Fibroblast of lung (primary cell): ENCODE data around the gene CCDC183.

ENCODE experiments used
- EZH2 ChIP-seq: IDR thresholded peaks from 2 replicates; pipeline ENCODE4 v1.5.1; 2012; ENCODE audit warnings: low read length, control low read depth, mild to moderate bottlenecking; ENCODE audit errors: missing control alignments
- TF ChIP-seq, protein P1 (sequence below), 2 donors: IDR thresholded peaks in 1 of 2; conservative IDR thresholded peaks in 1 of 2; 1 replicate in 1 of 2; 2 replicates in 1 of 2; pipeline ENCODE4 v1.5.1; 2011 to 2012; ENCODE audit warnings: low read length in 2 of 2, control low read depth in 1 of 2, inconsistent platforms in 1 of 2, low read depth in 1 of 2, mild to moderate bottlenecking in 1 of 2

DNA sequence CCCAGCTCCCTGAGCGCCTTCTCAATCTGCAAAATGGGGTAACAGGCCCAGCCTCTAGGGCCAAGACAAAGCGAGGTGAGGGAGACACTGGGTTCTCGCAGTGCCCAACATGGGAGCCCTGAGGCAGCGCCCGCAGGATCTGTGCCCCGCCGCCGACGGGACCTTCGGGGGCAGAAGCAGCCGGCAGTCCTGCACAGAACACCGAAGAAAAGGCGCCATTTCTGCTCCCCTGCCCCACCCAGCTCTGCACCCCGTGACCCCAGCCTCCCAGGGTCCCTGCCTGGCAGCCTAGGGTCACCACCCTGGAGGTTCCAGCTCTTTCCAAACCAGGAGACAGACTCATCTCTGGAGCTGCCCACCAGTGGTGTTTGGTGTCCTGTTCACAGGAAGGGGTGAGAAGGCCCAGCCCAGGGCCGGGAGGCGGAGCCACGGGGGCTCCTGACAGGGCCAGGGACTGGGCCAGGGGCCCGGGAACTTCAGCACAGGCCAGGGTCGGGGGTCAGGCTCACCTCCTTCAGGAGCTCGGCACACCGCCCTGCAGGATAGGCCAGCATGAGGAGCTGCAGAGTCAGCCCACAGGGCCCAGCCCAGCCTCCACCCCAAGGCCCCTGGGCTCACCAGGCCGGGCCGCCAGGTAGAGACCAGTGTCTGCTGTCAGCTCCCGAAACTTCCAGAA lies 41.4 kb upstream of the CCDC183 start:
- TF ChIP-seq, protein P1, sequence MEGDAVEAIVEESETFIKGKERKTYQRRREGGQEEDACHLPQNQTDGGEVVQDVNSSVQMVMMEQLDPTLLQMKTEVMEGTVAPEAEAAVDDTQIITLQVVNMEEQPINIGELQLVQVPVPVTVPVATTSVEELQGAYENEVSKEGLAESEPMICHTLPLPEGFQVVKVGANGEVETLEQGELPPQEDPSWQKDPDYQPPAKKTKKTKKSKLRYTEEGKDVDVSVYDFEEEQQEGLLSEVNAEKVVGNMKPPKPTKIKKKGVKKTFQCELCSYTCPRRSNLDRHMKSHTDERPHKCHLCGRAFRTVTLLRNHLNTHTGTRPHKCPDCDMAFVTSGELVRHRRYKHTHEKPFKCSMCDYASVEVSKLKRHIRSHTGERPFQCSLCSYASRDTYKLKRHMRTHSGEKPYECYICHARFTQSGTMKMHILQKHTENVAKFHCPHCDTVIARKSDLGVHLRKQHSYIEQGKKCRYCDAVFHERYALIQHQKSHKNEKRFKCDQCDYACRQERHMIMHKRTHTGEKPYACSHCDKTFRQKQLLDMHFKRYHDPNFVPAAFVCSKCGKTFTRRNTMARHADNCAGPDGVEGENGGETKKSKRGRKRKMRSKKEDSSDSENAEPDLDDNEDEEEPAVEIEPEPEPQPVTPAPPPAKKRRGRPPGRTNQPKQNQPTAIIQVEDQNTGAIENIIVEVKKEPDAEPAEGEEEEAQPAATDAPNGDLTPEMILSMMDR (conservative IDR thresholded peaks at IDR 0.05 in 1 of 2, IDR thresholded peaks at IDR 0.05 in 1 of 2; ENCODE audit: low read depth in 1 of 2, low read length in 2 of 2) = no peak
- TF ChIP-seq EZH2 = no peak
